Measurements from ENCODE around the gene TGM5. TPM values are rescaled to one million over a fixed set of nuclear protein-coding genes. Genes with fewer than 3 reads are reported as not detected.

TGM5 gene
- total and polyA plus RNA-seq, 2 experiments from 2014 or later = not detected

DNA sequence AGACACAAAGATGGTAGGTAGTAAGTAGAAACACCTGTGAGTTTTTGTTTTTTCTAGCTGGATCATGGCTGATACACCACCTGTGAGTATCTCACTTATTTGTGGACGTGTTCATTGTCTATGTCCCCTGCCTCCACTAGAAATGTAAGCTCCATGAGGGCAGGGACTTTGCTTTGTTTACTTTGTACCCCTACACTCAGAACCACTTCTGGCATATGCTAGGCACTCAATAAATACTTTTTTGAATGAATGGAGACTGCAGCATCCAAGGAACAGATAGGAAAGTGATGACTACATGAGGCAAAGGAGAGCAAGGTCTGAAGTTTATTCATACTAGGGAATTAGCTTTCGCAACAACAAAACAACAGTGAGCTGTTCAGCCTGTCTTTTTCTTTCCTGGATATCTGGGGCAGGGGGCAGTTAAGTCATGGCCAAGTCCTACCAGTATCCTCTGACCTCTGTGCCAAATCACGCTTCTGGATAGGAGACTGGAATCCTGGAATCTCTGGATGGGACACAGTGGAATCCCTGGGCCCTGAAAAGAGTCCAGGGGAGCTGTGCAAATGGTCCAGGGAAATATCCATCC lies 34.3 kb downstream of the TGM5 start:
- DNase-seq (ENCODE audit: low spot score) (no peak), ATAC-seq (no peak)
- H2AFZ ChIP-seq = no peak overlapping the region
- Mint-ChIP-seq H3K27ac (no peak overlapping the region), H3K27me3 (ENCODE audit: insufficient read depth, low read depth, poor library complexity) (peaks cover 10% of the 10 kb centered on the region), H3K4me1 (no peaks in the 10 kb centered on the region), H3K4me3 (no peak overlapping the region), H3K9me3 (no peaks in the 10 kb centered on the region; the same call in 2 of the 3 replicates), H3K36me3 (ENCODE audit: low read depth) (no peaks in the 10 kb centered on the region)
- no peak overlapping the region for H3K27ac ChIP-seq (ENCODE audit: low read depth)
- no peak overlapping the region for H3K4me3 ChIP-seq
- TF ChIP-seq STAT1 (IDR thresholded peaks at IDR 0.05; ENCODE audit: unreplicated experiment) (no peak), CREB1 (CRISPR knock-in tag; IDR thresholded peaks at IDR 0.05; ENCODE audit: low read depth) (no peak), EZH2 (IDR thresholded peaks at IDR 0.05; ENCODE audit: low read depth, unreplicated experiment) (no peak), JUNB (IDR thresholded peaks at IDR 0.05; ENCODE audit: unreplicated experiment) (no peak), POLR2AphosphoS5 (IDR thresholded peaks at IDR 0.05; ENCODE audit: low read depth) (no peak), REST (IDR thresholded peaks at IDR 0.05; ENCODE audit: unreplicated experiment) (no peak), ZNF114 (CRISPR knock-in tag; IDR thresholded peaks at IDR 0.05) (no peak), EZH2phosphoT487 (IDR thresholded peaks at IDR 0.05; ENCODE audit: unreplicated experiment) (no peak), ZNF462 (CRISPR knock-in tag; IDR thresholded peaks at IDR 0.05) (no peak), NANOG (IDR thresholded peaks at IDR 0.05; ENCODE audit: borderline replicate concordance) (no peak)
- TF ChIP-seq, protein P1, sequence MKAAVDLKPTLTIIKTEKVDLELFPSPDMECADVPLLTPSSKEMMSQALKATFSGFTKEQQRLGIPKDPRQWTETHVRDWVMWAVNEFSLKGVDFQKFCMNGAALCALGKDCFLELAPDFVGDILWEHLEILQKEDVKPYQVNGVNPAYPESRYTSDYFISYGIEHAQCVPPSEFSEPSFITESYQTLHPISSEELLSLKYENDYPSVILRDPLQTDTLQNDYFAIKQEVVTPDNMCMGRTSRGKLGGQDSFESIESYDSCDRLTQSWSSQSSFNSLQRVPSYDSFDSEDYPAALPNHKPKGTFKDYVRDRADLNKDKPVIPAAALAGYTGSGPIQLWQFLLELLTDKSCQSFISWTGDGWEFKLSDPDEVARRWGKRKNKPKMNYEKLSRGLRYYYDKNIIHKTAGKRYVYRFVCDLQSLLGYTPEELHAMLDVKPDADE (IDR thresholded peaks at IDR 0.05) = no peak
- TF ChIP-seq, protein P2, sequence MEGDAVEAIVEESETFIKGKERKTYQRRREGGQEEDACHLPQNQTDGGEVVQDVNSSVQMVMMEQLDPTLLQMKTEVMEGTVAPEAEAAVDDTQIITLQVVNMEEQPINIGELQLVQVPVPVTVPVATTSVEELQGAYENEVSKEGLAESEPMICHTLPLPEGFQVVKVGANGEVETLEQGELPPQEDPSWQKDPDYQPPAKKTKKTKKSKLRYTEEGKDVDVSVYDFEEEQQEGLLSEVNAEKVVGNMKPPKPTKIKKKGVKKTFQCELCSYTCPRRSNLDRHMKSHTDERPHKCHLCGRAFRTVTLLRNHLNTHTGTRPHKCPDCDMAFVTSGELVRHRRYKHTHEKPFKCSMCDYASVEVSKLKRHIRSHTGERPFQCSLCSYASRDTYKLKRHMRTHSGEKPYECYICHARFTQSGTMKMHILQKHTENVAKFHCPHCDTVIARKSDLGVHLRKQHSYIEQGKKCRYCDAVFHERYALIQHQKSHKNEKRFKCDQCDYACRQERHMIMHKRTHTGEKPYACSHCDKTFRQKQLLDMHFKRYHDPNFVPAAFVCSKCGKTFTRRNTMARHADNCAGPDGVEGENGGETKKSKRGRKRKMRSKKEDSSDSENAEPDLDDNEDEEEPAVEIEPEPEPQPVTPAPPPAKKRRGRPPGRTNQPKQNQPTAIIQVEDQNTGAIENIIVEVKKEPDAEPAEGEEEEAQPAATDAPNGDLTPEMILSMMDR (conservative IDR thresholded peaks at IDR 0.05; ENCODE audit: low read depth in 2 of 2) = no peak
- H3K4me1 ChIP-seq (ENCODE audit: insufficient read depth) = no peaks in the 10 kb centered on the region
- H3K36me3 ChIP-seq (ENCODE audit: insufficient read depth) = no peaks in the 10 kb centered on the region
- no peaks in the 10 kb centered on the region for H3F3A ChIP-seq (replicated peaks; ENCODE audit: low read depth)
- no peaks in the 10 kb centered on the region for H3K27me3 ChIP-seq (ENCODE audit: insufficient read depth)
- no peaks in the 10 kb centered on the region for H3K79me2 ChIP-seq (replicated peaks; ENCODE audit: insufficient read depth)
- no peaks in the 10 kb centered on the region for H3K9me2 ChIP-seq (ENCODE audit: insufficient read depth)
- H3K4me2 ChIP-seq = no peak overlapping the region
- no peaks in the 10 kb centered on the region for H4K20me1 ChIP-seq (replicated peaks; ENCODE audit: insufficient read depth)
